Colon (tissue), 2 donors: Measurements from ENCODE around the gene STX8.
"Not testable (repeated sequence)": the region's sequence is repeated elsewhere in the genome, so short reads cannot be mapped to it uniquely, and the experiment has no call there.

Experiments
- FAIRE-seq: peaks from 2 replicates; lab custom pipeline; 2012; peaks lifted over from hg19 to GRCh38; lab: Jason Lieb, UNC
- donor health status: control.
- donor health status: control.

The STX8 gene

GRCh38 chr17:9554715-9555114 is 20.9 kb downstream of the STX8 start:
- FAIRE-seq, result not testable (repeated sequence)

DNA sequence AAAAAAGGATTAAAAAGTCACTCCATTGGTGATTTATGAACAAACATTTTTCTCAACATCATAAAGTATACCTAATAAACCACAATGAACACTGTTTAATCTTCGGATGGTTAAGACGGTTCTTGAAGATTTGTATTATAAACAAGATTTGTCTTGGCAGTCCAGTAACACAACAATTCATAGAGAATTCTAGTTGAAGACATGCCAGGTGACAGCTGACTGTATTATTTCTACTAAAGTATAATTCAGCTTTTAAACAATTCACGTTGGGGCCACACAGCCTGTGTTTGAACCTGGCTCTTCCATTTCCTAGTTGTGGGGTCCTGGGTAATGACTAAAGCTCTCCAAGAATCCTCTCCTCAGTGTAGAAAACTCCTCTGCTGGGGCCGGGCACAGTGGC is 22.0 kb downstream of the STX8 start:
- no peak for FAIRE-seq

DNA sequence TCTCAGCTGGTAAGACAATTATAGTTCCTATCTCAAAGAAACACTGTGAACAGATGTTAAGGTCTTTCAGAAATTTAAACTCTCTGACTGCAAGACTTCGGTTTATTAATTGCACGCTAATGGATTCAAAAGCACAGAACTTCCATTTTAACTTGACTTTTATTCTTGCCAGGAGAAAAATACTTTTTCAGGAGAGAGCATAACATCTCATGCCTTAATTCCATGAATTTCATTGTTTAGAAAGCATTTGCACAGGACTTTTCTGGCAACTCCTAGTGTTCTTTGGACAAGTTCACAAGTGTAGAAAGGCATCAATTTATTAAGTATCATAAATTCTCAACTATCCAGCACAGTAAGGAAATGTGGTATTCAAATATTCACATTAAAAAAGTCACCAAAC is 22.4 kb downstream of the STX8 start:
- no peak for FAIRE-seq

GRCh38 chr17:9549215-9549614 is 26.4 kb downstream of the STX8 start:
- peak; percentile 73 for FAIRE-seq

GRCh38 chr17:9544221-9544620 is 31.4 kb downstream of the STX8 start:
- FAIRE-seq, result no peak

DNA sequence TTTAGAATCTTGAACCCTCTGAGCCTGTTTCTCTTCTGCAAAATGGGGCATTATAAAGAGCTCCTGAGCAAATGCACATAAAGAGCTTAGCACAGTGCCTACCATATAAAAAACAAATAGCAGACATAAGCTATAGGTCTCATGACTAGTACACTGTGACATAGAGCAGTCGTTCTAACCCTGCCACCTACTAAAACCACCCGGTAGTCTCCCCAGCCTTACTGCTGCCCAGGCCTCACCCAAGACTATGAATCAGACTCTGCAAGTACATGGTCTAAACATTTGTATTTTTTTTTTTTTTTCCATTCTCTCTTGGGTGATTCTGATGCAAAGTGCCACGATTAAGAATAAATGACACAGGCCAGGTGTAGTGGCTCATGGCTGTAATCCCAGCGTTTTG is 33.9 kb downstream of the STX8 start:
- FAIRE-seq, result no peak

DNA sequence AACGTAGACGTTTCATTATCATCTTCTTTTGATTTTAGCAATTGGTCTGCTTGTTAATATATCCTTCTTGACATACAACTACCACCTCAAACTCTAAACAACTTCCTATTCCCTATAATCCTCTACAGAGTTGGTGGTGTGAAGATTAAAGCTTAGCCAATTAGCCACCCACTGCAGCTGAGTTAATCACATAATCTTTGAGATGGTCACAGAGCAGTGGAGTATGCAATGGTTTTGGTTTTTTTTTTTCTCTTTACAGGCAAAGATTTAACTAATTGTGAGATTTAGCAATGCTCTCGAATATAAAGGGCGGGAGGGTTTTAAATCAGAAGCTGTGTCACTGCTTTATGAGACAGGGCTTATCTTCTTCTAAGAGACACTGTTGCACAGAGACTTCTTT is 37.0 kb downstream of the STX8 start:
- no peak for FAIRE-seq

GRCh38 chr17:9537177-9537776 is 38.3 kb downstream of the STX8 start:
- FAIRE-seq, result no peak

- no peak for FAIRE-seq
Measured at GRCh38 chr17:9536061-9536460, 39.6 kb downstream of the STX8 start.

GRCh38 chr17:9533441-9533840 is 42.2 kb downstream of the STX8 start:
- no peak for FAIRE-seq

DNA sequence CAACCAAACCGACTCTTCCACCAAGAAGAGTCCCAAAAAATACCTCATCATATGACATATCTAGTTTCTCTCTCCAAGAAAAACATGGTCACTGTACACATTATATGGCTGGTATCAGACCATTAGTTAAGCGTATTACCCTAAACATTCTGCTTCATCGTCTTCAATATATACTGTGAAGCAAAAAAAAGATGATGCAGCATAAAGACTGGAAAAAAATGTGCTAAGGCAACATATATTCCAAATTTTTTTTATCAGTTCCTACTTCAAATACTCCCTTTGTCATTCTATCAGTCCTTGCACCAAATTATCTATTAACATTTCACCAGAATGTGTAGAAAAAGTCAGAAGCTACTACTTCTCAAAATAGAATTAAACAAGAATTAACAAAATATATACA is 42.9 kb downstream of the STX8 start:
- FAIRE-seq, result no peak

DNA sequence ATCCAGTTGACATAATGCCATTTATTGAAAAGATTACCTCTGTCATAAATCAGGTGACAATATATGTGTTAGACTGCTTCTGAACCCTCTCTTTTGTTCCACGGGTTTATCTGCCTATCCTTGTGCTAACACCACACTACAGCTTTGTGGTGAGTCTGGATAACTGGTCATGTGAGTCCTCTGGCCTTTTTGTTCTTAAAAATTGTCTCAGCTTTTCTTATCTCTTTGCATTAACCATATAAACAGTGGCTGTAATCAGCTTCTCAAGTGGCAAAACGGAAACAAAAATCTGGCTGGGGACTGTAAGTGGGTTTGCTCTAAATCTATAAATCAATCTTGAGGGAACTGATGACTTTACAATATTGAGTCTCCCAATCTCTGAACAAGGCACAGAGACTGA is 44.6 kb downstream of the STX8 start:
- FAIRE-seq, result no peak

- no peak for FAIRE-seq
Measured at GRCh38 chr17:9529033-9529700, 46.5 kb downstream of the STX8 start.

DNA sequence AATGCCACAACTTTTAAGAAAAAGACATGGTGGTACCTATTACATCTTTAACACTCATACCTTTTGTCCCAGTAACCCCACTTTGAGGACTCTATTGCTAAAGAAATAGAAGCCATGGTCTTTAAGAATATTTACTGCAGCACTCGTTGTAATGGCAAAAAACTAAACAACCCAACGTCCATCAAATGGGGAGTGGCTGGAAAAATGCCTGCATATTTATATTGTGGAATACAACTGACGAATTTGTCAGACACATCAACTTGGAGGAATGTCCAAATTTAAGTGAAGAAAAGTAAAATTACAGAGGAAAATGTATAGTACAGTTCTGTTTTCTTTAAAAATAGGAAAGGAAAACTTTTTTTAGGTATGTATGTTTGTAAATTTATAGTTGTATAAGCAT is 47.8 kb downstream of the STX8 start:
- no peak for FAIRE-seq

GRCh38 chr17:9522074-9522473 is 53.5 kb downstream of the STX8 start:
- no peak for FAIRE-seq

- FAIRE-seq, result no peak
Measured at GRCh38 chr17:9521062-9521461, 54.6 kb downstream of the STX8 start.

DNA sequence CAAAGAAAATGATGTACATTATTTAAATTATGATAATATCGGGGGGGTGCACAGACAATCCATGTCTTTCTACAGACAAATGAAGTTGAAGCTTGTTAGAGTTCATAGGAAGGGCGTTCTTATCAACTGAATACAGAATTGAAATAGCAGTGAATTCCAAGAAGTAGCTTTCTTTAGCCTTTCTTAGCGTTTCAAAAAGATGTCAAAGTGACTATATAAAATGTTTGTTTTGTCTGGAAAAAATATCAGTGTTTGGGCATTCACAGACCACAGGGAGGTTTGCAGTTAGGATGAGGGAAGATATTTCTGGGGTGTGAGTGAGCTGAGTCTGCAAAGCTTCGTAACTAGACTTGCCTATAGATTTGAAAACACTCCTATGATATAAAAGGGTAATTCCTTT is 55.0 kb downstream of the STX8 start:
- FAIRE-seq, result no peak

DNA sequence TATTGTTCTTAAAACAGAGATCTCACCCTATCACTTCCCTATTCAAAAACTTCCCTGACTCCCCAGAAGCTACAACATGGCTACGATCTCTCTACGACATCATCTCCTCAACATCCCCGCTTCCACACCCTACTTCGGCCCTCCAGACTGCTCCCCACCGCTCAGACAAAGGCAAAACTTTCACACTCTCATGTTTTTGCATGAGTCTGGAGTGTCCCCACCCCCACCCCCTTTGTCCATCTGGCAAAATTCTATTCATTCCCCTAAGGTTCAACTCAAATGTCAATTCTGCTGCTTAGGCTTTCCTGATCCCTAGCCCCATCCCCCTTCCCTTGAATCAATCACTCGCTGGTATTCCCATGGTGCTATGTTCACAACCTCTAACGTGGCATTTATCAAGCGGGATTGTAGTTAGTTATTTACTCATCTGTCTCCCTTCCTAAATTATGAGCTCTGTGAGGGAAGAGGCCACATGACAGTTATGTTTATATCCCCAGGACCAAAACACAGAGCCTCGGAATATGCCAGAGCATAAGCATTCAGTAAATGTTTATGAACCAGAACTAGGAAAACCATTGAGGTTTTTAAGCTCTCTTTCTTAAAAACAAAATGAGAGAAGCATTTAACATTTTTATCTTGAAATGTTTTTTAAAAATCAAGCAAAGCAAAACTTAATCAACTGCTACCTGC is 55.9 kb downstream of the STX8 start:
- no peak for FAIRE-seq

GRCh38 chr17:9517396-9517795 is 58.2 kb downstream of the STX8 start:
- no peak for FAIRE-seq

DNA sequence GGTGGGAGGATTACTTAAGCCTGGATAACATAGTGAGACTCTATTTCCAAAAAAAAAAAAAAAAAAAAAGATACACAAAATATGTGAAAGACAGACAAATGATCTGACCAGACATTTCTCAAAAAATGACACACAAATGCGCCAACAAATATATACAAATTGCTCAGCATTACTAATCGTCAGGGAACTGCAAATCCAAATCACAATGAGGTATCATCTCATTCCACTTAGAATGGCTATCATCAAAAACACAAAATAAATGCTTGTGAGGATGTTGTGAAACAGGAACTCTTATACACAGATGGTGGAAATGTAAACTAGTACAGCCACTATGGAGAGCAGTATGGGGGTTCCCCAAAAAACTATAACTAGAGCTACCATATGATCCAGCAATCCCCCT is 62.4 kb downstream of the STX8 start:
- no peak for FAIRE-seq

GRCh38 chr17:9512323-9513168 is 63.1 kb downstream of the STX8 start:
- FAIRE-seq, result no peak

DNA sequence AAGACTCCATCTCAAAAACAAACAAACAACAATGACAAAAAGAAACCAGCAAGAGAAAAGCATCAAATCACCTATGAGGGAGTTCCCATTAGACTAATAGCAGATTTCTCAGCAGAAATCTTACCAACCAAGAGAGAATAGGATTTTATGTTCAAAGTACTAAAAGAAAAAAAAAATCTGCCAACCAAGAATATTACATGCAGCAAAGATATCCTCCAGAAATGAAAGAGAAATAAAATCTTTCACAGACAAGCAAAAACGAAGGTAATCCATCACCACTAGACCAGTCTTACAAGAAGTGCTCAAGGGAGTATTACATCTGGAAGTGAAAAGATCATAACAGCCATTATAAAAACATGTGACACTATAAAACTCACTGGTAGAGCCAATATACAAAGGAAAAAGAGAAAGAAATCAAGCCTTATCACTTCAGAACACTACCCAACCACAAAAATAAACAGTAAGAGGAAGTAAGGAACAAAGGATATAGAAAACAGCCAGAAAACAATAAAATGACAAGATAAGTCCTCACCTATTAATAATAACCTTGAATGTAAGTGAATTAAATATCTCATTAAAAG is 66.3 kb downstream of the STX8 start:
- peak; percentile 45 for FAIRE-seq
